Spleen (tissue), 11 donors: ENCODE measurements around the gene MRPL4. TPM values are rescaled to one million over a fixed set of nuclear protein-coding genes. Genes with fewer than 3 reads are reported as not detected.

Source experiments
- DNase-seq: peaks from one replicate; pipeline ENCODE4 v3.0.0-alpha.2; 2020
- H3K27ac ChIP-seq, 8 donors: fragments of 200-600 bp; sonication (generic) in 7 of 8; 1 replicate in 4 of 8; 2 replicates in 4 of 8; pipeline versions ENCODE4 v1.5.0 to v1.8.0; 2016 to 2021; ENCODE audit warnings: inconsistent platforms in 4 of 8, mild to moderate bottlenecking in 4 of 8, moderate library complexity in 1 of 8
- H3K27me3 ChIP-seq, 7 donors: fragments of 200-600 bp; sonication (generic) in 6 of 7; replicated peaks in 1 of 7; 1 replicate in 4 of 7; 2 replicates in 3 of 7; pipeline versions ENCODE4 v1.5.0 to v1.8.0; 2016 to 2021; ENCODE audit warnings: inconsistent platforms in 3 of 7, mild to moderate bottlenecking in 1 of 7
- H3K36me3 ChIP-seq, 6 donors: fragments of 200-600 bp; sonication (generic) in 5 of 6; 1 replicate in 4 of 6; 2 replicates in 2 of 6; pipeline versions ENCODE4 v1.5.0 to v1.8.0; 2016 to 2021; ENCODE audit warnings: inconsistent platforms in 2 of 6
- H3K4me1 ChIP-seq, 6 donors: fragments of 200-600 bp; sonication (generic) in 5 of 6; 1 replicate in 3 of 6; 2 replicates in 3 of 6; pipeline versions ENCODE4 v1.5.0 to v1.8.0; 2016 to 2021; ENCODE audit warnings: inconsistent platforms in 3 of 6
- H3K4me3 ChIP-seq, 8 donors: fragments of 200-600 bp; sonication (generic) in 7 of 8; 1 replicate in 4 of 8; 2 replicates in 4 of 8; pipeline versions ENCODE4 v1.5.0 to v1.8.0; 2016 to 2021; ENCODE audit warnings: inconsistent platforms in 4 of 8, mild to moderate bottlenecking in 4 of 8, moderate library complexity in 2 of 8
- H3K9me3 ChIP-seq, 8 donors: fragments of 200-600 bp; sonication (generic) in 7 of 8; 1 replicate in 4 of 8; 2 replicates in 4 of 8; pipeline versions ENCODE4 v1.5.0 to v1.8.0; 2016 to 2021; ENCODE audit warnings: inconsistent platforms in 4 of 8
- POLR2A ChIP-seq, 3 donors: fragments of 450-650 bp; IDR thresholded peaks; one replicate each; pipeline ENCODE4 v1.5.1; 2017; ENCODE audit warnings: antibody characterized with exemption in 3 of 3, mild to moderate bottlenecking in 1 of 3
- POLR2AphosphoS5 ChIP-seq, 3 donors: sonication (generic); formaldehyde crosslinking; IDR thresholded peaks; one replicate each; pipeline ENCODE4 v1.5.1; 2017; ENCODE audit warnings: antibody characterized with exemption in 3 of 3
- WGBS, 5 donors: extraction: QIAGEN DNeasy Blood & Tissue Kit in 3 of 5; methylation state at CpG; one replicate each; pipeline versions ENCODE4 v1.1.5 to v1.1.7; 2013 to 2018; 5-methylcytosine and 5-hydroxymethylcytosine counted together
- intact Hi-C: fragments of 100-400 bp; cut with DNase I; formaldehyde crosslinking; loops from one replicate; pipeline ENCODE4 v1.15.0; 2023; ENCODE audit warnings: low total_unique reads
- polyA plus RNA-seq, 3 donors: library from polyadenylated mRNA; stranded (reverse); fragments of 200-250 nt; gene quantifications; one replicate each; pipeline ENCODE4 v1.2.1, GENCODE V29; 2013
- total RNA-seq, 7 donors: library from RNA; depleted of rRNA in 3 of 7; stranded (reverse); fragments of >200 nt in 3 of 7; fragmentation: NEBNext Ultra II Directional in 4 of 7; extraction: Animal tissue kit (Norgen Biotek cat#: 25700) in 4 of 7; gene quantifications; one replicate each; pipeline versions ENCODE4 v1.1.0 to v1.2.1, GENCODE V29; 2016 to 2021
- TF ChIP-seq, protein P1 (sequence below), 11 experiments: fragments of 200-600 bp in 7 of 11; fragments of 450-650 bp in 4 of 11; sonication (generic) in 4 of 11; IDR thresholded peaks in 8 of 11; conservative IDR thresholded peaks in 3 of 11; 1 replicate in 7 of 11; 2 replicates in 4 of 11; pipeline versions ENCODE4 v1.4.0 to v1.8.0; 2016 to 2021; ENCODE audit warnings: antibody characterized with exemption in 11 of 11, inconsistent platforms in 4 of 11, mild to moderate bottlenecking in 1 of 11
- donor health status: healthy with polysubstance abuse.
- donor health status: DM: no; HTN: no; CAD: no; lungs with moderate emphysema.
- donor health status: DM: no; HTN: no; CAD: no.
- donor health status: Bipolar disorder and iron deficiency.
- donor health status: healthy.
- donor health status: DM: no; HTN: no; CAD: no.
- donor health status: DM: yes; HTN: yes; CAD: no.

The MRPL4 gene
- total and polyA plus RNA-seq, 10 donors, result 31.5 to 60.5 (median 39.0) TPM

DNA sequence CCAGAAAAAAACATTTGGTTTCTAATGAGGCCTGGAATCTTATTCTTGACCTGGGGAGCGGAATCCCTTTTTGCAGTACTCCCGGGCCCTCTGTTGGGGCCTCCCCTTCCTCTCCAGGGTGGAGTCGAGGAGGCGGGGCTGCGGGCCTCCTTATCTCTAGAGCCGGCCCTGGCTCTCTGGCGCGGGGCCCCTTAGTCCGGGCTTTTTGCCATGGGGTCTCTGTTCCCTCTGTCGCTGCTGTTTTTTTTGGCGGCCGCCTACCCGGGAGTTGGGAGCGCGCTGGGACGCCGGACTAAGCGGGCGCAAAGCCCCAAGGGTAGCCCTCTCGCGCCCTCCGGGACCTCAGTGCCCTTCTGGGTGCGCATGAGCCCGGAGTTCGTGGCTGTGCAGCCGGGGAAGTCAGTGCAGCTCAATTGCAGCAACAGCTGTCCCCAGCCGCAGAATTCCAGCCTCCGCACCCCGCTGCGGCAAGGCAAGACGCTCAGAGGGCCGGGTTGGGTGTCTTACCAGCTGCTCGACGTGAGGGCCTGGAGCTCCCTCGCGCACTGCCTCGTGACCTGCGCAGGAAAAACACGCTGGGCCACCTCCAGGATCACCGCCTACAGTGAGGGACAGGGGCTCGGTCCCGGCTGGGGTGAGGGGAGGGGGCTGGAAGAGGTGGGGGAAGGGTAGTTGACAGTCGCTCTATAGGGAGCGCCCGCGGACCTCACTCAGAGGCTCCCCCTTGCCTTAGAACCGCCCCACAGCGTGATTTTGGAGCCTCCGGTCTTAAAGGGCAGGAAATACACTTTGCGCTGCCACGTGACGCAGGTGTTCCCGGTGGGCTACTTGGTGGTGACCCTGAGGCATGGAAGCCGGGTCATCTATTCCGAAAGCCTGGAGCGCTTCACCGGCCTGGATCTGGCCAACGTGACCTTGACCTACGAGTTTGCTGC lies 35.1 kb downstream of the MRPL4 start, which contains the start of gene ICAM4:
Gene ICAM4 (plus strand): TSS at position 153 of the 935 bp plus-strand sequence. CDS start 58 bp downstream, at position 211.
- 4 to 7% (median 4%) methylated on average over 26 to 59 of the region's 59 CpGs for WGBS, 5 donors
- peak; percentile 57 to 84 (median 74) for TF ChIP-seq POLR2AphosphoS5 (IDR thresholded peaks at IDR 0.05)
- TF ChIP-seq, protein P1, sequence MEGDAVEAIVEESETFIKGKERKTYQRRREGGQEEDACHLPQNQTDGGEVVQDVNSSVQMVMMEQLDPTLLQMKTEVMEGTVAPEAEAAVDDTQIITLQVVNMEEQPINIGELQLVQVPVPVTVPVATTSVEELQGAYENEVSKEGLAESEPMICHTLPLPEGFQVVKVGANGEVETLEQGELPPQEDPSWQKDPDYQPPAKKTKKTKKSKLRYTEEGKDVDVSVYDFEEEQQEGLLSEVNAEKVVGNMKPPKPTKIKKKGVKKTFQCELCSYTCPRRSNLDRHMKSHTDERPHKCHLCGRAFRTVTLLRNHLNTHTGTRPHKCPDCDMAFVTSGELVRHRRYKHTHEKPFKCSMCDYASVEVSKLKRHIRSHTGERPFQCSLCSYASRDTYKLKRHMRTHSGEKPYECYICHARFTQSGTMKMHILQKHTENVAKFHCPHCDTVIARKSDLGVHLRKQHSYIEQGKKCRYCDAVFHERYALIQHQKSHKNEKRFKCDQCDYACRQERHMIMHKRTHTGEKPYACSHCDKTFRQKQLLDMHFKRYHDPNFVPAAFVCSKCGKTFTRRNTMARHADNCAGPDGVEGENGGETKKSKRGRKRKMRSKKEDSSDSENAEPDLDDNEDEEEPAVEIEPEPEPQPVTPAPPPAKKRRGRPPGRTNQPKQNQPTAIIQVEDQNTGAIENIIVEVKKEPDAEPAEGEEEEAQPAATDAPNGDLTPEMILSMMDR (IDR thresholded peaks at IDR 0.05 in 8 of 11, conservative IDR thresholded peaks at IDR 0.05 in 3 of 11), result no peak
- Histone ChIP-seq H3K27me3 (peaks cover 8 to 54% (median 49%) of the 10 kb centered on the region in 7 donors), H3K36me3 (peaks cover 3 to 44% (median 41%) of the 10 kb centered on the region in 6 donors), H3K27ac (peak within 1 kb of the TSS in 7 of 8 donors; percentile 13 to 74 (median 65)), H3K9me3 (no peaks in the 10 kb centered on the region), H3K4me1 (peaks cover 62 to 100% (median 82%) of the 10 kb centered on the region in 6 donors), H3K4me3 (peak within 1 kb of the TSS in 7 of 8 donors; percentile 4 to 56 (median 26))
- intact Hi-C loops, result no loop called here
- peak; percentile 88 for DNase-seq

DNA sequence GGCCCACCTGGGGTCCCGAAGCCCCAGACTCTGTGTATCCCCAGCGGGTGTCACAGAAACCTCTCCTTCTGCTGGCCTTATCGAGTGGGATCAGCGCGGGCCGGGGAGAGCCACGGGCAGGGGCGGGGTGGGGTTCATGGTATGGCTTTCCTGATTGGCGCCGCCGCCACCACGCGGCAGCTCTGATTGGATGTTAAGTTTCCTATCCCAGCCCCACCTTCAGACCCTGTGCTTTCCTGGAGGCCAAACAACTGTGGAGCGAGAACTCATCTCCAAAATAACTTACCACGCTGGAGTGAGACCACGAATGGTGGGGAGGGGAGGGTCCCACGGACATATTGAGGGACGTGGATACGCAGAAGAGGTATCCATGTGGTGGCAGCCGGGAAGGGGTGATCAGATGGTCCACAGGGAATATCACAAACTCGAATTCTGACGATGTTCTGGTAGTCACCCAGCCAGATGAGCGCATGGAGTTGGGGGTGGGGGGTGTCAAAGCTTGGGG lies 36.7 kb downstream of the MRPL4 start:
- Histone ChIP-seq H3K27ac (no peak overlapping the region), H3K9me3 (no peaks in the 10 kb centered on the region), H3K4me1 (peaks cover 69 to 100% (median 93%) of the 10 kb centered on the region in 6 donors), H3K36me3 (peaks cover 3 to 27% (median 25%) of the 10 kb centered on the region in 6 donors), H3K4me3 (peak overlapping the region in 6 of 8 donors; percentile 39 to 70 (median 44)), H3K27me3 (peaks cover 10 to 71% (median 65%) of the 10 kb centered on the region in 7 donors)
- 1 to 6% (median 3%) methylated on average over 16 to 23 of the region's 23 CpGs for WGBS, 5 donors
- intact Hi-C loops, result no loop called here
- no peak for TF ChIP-seq POLR2AphosphoS5 (IDR thresholded peaks at IDR 0.05)
- DNase-seq, result no peak

DNA sequence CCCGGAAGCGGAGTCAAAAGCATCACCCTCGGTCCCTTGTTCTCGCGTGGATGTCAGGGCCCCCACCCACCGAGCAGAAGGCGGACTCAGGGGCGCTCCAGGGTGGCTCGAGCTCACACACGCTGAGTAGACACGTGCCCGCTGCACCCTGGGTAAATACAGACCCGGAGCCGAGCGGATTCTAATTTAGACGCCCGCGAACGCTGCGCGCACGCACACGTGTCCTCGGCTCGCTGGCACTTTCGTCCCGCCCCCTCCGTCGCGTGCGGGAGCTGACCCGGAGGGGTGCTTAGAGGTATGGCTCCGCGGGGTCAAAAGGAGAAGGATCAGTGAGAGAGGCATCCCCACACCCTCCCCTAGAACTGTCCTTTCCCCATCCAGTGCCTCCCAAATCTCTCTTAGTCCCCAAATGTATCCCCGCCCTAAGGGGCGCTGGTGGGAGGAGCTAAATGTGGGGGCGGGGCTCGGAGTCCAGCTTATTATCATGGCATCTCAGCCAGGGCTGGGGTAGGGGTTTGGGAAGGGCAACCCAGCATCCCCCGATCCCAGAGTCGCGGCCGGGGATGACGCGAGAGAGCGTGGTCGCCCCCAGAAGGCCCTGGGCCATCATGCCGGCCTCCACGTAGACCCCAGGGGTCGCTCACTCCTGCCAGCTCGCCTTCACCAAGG lies 37.3 kb downstream of the MRPL4 start:
- H3K27ac ChIP-seq, result no peak overlapping the region
- peak overlapping the region; percentile 13 to 70 (median 43) for H3K4me3 ChIP-seq
- peaks cover 3 to 21% (median 20%) of the 10 kb centered on the region in 6 donors for H3K36me3 ChIP-seq
- no peaks in the 10 kb centered on the region for H3K9me3 ChIP-seq
- intact Hi-C loops, result no loop called here
- peaks cover 69 to 100% (median 93%) of the 10 kb centered on the region in 6 donors for H3K4me1 ChIP-seq
- peak; percentile 87 for DNase-seq
- TF ChIP-seq POLR2AphosphoS5 (IDR thresholded peaks at IDR 0.05) (peak in 1 of 3 donors; percentile 3), POLR2A (IDR thresholded peaks at IDR 0.05) (no peak)
- H3K27me3 ChIP-seq, result peaks cover 15 to 77% (median 71%) of the 10 kb centered on the region in 7 donors
- 0 to 2% (median 1%) methylated on average over 31 to 50 of the region's 50 CpGs for WGBS, 5 donors

DNA sequence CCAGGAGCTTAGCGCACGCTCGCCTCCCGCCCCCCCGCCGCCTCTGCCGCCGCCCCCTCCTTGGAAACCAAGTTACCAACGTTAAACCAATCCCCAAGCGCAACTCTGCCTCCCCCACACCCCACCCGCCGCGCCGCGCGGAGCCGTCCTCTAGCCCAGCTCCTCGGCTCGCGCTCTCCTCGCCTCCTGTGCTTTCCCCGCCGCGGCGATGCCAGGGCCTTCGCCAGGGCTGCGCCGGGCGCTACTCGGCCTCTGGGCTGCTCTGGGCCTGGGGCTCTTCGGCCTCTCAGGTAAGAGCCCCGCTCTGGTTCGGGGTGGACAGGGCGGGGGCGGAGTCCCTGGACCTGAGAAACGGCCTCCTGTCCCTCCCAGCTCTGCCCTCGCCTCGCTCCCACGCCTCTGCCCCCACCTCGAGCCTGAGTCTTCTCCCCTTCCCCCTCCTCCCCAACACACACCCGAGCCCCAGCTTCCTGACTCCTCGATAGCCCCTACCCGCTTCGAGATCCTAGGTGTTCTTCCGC lies 37.9 kb downstream of the MRPL4 start, which contains the start of gene ICAM5:
Gene ICAM5 (plus strand): TSS at position 117 of the 521 bp plus-strand sequence. CDS start 92 bp downstream, at position 209.
- 1 to 3% (median 2%) methylated on average over 14 to 45 of the region's 45 CpGs for WGBS, 5 donors
- Histone ChIP-seq H3K4me3 (peak within 1 kb of the TSS; percentile 13 to 70 (median 43)), H3K4me1 (peaks cover 69 to 100% (median 92%) of the 10 kb centered on the region in 6 donors), H3K36me3 (peaks cover 3 to 15% (median 14%) of the 10 kb centered on the region in 6 donors), H3K27me3 (peaks cover 15 to 83% (median 77%) of the 10 kb centered on the region in 7 donors), H3K27ac (peak within 1 kb of the TSS in 1 of 8 donors; percentile 20), H3K9me3 (no peaks in the 10 kb centered on the region)
- peak; percentile 77 for DNase-seq
- TF ChIP-seq POLR2AphosphoS5 (IDR thresholded peaks at IDR 0.05), result no peak
- no peak for TF ChIP-seq POLR2A (IDR thresholded peaks at IDR 0.05)
- TF ChIP-seq, protein P1 (IDR thresholded peaks at IDR 0.05 in 8 of 11, conservative IDR thresholded peaks at IDR 0.05 in 3 of 11), result no peak
- intact Hi-C loops, result no loop called here
